Esophagus (tissue), 2 donors: ENCODE results near the gene GLP2R. TPM values are rescaled to one million over a fixed set of nuclear protein-coding genes. Genes with fewer than 3 reads are reported as not detected.

Source experiments
- H3K27ac ChIP-seq, 2 donors: one replicate each; pipeline ENCODE4 v1.5.1; 2013; ENCODE audit warnings: low read depth in 2 of 2, mild to moderate bottlenecking in 2 of 2, inconsistent platforms in 1 of 2, low read length in 1 of 2, moderate library complexity in 1 of 2
- H3K27me3 ChIP-seq, 2 donors: one replicate each; pipeline ENCODE4 v1.6.1; 2013; ENCODE audit warnings: low read length in 2 of 2, control low read depth in 1 of 2, mild to moderate bottlenecking in 1 of 2; ENCODE audit not compliant: insufficient read depth in 2 of 2, control insufficient read depth in 1 of 2
- H3K36me3 ChIP-seq, 2 donors: one replicate each; pipeline ENCODE4 v1.6.1; 2013; ENCODE audit warnings: low read length in 1 of 2; ENCODE audit not compliant: control insufficient read depth in 2 of 2, insufficient read depth in 2 of 2
- H3K4me1 ChIP-seq, 2 donors: one replicate each; pipeline ENCODE4 v1.6.1; 2013; ENCODE audit warnings: low read length in 1 of 2; ENCODE audit not compliant: control insufficient read depth in 2 of 2, insufficient read depth in 2 of 2
- H3K4me3 ChIP-seq, 2 donors: one replicate each; pipeline ENCODE4 v1.5.1; 2013; ENCODE audit warnings: low read length in 2 of 2, mild to moderate bottlenecking in 2 of 2, low read depth in 1 of 2, moderate library complexity in 1 of 2
- H3K9me3 ChIP-seq, 2 donors: one replicate each; pipeline ENCODE4 v1.6.1; 2013; ENCODE audit warnings: mild to moderate bottlenecking in 2 of 2, low read depth in 1 of 2, low read length in 1 of 2, moderate library complexity in 1 of 2; ENCODE audit not compliant: control insufficient read depth in 2 of 2, insufficient read depth in 1 of 2
- WGBS, 2 donors: extraction: QIAGEN DNeasy Blood & Tissue Kit; methylation state at CpG; one replicate each; pipeline ENCODE4 v1.1.7; 2013; 5-methylcytosine and 5-hydroxymethylcytosine counted together
- polyA plus RNA-seq, 2 donors: library from polyadenylated mRNA; stranded (reverse); fragments of 200-250 nt; gene quantifications; one replicate each; pipeline ENCODE4 v1.2.3, GENCODE V29; 2013
- donor health status: healthy with polysubstance abuse.
- donor health status: Bipolar disorder and iron deficiency.

GLP2R gene
- polyA plus RNA-seq, 2 donors = 0.15 to 0.18 TPM

- no peaks in the 10 kb centered on the region for H3K9me3 ChIP-seq
- H3K4me3 ChIP-seq = no peak overlapping the region
- no peaks in the 10 kb centered on the region for H3K27me3 ChIP-seq
- H3K27ac ChIP-seq = no peak overlapping the region
- H3K36me3 ChIP-seq = no peaks in the 10 kb centered on the region
- 84 to 85% methylated on average over 5 of the region's 5 CpGs for WGBS, 2 donors
- H3K4me1 ChIP-seq = peaks cover 0 to 2% of the 10 kb centered on the region in 2 donors
Observed at GRCh38 chr17:9886141-9886930, 60.6 kb downstream of the GLP2R start.

- Histone ChIP-seq H3K27ac (no peak overlapping the region), H3K36me3 (no peaks in the 10 kb centered on the region), H3K9me3 (no peaks in the 10 kb centered on the region), H3K4me1 (peaks cover 0 to 2% of the 10 kb centered on the region in 2 donors), H3K4me3 (no peak overlapping the region), H3K27me3 (no peaks in the 10 kb centered on the region)
- WGBS, 2 donors = 77 to 78% methylated on average over 8 of the region's 8 CpGs
Observed at GRCh38 chr17:9887508-9887907, 61.8 kb downstream of the GLP2R start.

- Histone ChIP-seq H3K36me3 (no peaks in the 10 kb centered on the region), H3K9me3 (no peaks in the 10 kb centered on the region), H3K4me3 (no peak overlapping the region), H3K4me1 (peaks cover 0 to 2% of the 10 kb centered on the region in 2 donors), H3K27me3 (no peaks in the 10 kb centered on the region), H3K27ac (no peak overlapping the region)
- 16 to 24% methylated on average over 2 of the region's 2 CpGs for WGBS, 2 donors
Observed at GRCh38 chr17:9890124-9890523, 64.4 kb downstream of the GLP2R start.

GRCh38 chr17:9893411-9894012 lies 67.8 kb downstream of the GLP2R start:
- Histone ChIP-seq H3K27ac (no peak overlapping the region), H3K9me3 (no peaks in the 10 kb centered on the region), H3K4me1 (peaks cover 0 to 2% of the 10 kb centered on the region in 2 donors), H3K36me3 (no peaks in the 10 kb centered on the region), H3K27me3 (no peaks in the 10 kb centered on the region), H3K4me3 (no peak overlapping the region)
- 56 to 83% methylated on average over 3 of the region's 3 CpGs for whole genome bisulfite sequencing, 2 donors

GRCh38 chr17:9894231-9894630 lies 68.5 kb downstream of the GLP2R start:
- WGBS, 2 donors = 89 to 95% methylated on average over 3 of the region's 3 CpGs
- no peak overlapping the region for H3K27ac ChIP-seq

GRCh38 chr17:9895923-9896322 lies 70.2 kb downstream of the GLP2R start:
- no peaks in the 10 kb centered on the region for H3K9me3 ChIP-seq
- H3K4me1 ChIP-seq = no peaks in the 10 kb centered on the region
- no peaks in the 10 kb centered on the region for H3K27me3 ChIP-seq
- no peak overlapping the region for H3K27ac ChIP-seq
- no peaks in the 10 kb centered on the region for H3K36me3 ChIP-seq
- H3K4me3 ChIP-seq = no peak overlapping the region

More at GRCh38 chr17:9894231-9894630, 68.5 kb downstream of the GLP2R start:
- Histone ChIP-seq H3K4me1 (peaks cover 0 to 2% of the 10 kb centered on the region in 2 donors), H3K27me3 (no peaks in the 10 kb centered on the region), H3K9me3 (no peaks in the 10 kb centered on the region), H3K36me3 (no peaks in the 10 kb centered on the region), H3K4me3 (no peak overlapping the region)

GRCh38 chr17:9897372-9897968 lies 71.7 kb downstream of the GLP2R start:
- Histone ChIP-seq H3K9me3 (no peaks in the 10 kb centered on the region), H3K4me1 (no peaks in the 10 kb centered on the region), H3K27me3 (no peaks in the 10 kb centered on the region), H3K36me3 (no peaks in the 10 kb centered on the region), H3K4me3 (no peak overlapping the region), H3K27ac (no peak overlapping the region)
- WGBS, 2 donors = 71 to 83% methylated on average over 13 of the region's 13 CpGs

GRCh38 chr17:9898812-9899211 lies 73.1 kb downstream of the GLP2R start:
- no peaks in the 10 kb centered on the region for H3K9me3 ChIP-seq
- H3K27ac ChIP-seq = no peak overlapping the region
- no peaks in the 10 kb centered on the region for H3K36me3 ChIP-seq
- H3K4me1 ChIP-seq = no peaks in the 10 kb centered on the region
- no peak overlapping the region for H3K4me3 ChIP-seq
- 87 to 94% methylated on average over 8 of the region's 8 CpGs for WGBS, 2 donors
- no peaks in the 10 kb centered on the region for H3K27me3 ChIP-seq

GRCh38 chr17:9899280-9900043 lies 73.7 kb downstream of the GLP2R start:
- 76 to 78% methylated on average over 21 of the region's 21 CpGs for WGBS, 2 donors
- Histone ChIP-seq H3K36me3 (no peaks in the 10 kb centered on the region), H3K9me3 (no peaks in the 10 kb centered on the region), H3K4me3 (no peak overlapping the region), H3K27me3 (no peaks in the 10 kb centered on the region), H3K4me1 (no peaks in the 10 kb centered on the region), H3K27ac (no peak overlapping the region)
